Measurements from ENCODE around the gene HGD.

HGD gene

DNA sequence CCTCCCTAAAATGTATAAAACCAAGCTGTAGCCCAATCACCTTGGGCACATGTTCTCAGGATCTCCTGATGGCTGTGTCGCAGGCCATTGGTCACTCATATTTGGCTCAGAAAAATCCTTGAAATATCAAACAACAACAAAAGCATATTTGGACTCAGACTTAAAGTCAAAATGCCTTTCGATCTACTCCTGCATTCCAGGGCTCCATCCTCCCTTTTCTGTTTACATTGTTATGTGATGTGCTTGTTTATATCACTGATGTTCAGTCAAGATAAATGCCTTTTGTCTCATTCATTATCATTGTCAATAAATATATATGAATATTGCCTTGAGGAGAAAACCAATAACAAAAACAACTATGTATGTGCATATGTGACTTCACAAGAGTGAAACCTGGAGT lies 31.7 kb downstream of the HGD start:
- no peak overlapping the region for H3K4me3 ChIP-seq (ENCODE audit: low read length)
- TF ChIP-seq, protein P1, sequence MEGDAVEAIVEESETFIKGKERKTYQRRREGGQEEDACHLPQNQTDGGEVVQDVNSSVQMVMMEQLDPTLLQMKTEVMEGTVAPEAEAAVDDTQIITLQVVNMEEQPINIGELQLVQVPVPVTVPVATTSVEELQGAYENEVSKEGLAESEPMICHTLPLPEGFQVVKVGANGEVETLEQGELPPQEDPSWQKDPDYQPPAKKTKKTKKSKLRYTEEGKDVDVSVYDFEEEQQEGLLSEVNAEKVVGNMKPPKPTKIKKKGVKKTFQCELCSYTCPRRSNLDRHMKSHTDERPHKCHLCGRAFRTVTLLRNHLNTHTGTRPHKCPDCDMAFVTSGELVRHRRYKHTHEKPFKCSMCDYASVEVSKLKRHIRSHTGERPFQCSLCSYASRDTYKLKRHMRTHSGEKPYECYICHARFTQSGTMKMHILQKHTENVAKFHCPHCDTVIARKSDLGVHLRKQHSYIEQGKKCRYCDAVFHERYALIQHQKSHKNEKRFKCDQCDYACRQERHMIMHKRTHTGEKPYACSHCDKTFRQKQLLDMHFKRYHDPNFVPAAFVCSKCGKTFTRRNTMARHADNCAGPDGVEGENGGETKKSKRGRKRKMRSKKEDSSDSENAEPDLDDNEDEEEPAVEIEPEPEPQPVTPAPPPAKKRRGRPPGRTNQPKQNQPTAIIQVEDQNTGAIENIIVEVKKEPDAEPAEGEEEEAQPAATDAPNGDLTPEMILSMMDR (IDR thresholded peaks at IDR 0.05; ENCODE audit: insufficient read depth, low read depth, low read length, missing control alignments) = no peak
- DNase-seq (ENCODE audit: low read depth) = no peak

DNA sequence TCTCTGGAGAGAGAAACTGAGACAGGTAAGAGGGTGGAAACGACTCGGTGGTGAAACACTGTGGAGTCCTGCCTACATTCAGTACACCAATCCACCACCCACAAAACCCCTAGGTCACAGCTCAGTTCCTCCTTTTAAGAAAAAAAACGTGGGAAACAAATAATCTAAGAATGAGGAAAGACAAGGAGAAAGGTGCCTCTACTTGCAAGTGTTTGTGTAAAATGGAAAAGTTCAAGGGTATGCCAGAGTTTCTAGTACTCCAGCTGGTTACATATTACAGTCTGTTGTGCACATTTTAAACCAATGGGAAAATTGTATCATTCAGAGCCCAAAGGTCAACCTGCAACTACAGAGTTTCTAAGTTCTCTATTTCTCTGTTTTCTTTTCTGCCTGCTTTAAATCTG lies 32.2 kb downstream of the HGD start:
- TF ChIP-seq, protein P1 (IDR thresholded peaks at IDR 0.05; ENCODE audit: insufficient read depth, low read depth, low read length, missing control alignments) = no peak
- DNase-seq (ENCODE audit: low read depth) = no peak
- H3K4me3 ChIP-seq (ENCODE audit: low read length) = no peak overlapping the region

DNA sequence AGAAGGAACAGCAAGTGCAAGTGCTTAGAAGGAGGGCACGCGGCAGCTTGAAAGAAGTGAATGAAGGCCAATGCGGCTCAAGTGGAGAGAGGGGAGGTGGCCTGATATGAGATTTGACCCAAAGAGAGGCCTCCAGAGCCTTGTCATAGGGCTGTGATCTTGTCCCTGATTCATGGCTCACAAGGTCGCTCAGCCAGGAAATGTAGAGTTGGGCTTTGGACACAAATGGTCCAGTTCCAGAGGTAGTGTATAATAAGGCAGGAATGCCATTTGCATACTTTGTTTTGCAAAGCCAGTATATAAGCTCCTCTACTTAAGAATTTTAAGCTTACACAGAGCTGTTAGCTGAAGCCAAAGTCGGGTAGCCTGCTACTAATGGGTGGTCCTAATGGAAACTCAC lies 33.7 kb downstream of the HGD start:
- no peak for DNase-seq (ENCODE audit: low read depth)
- no peak overlapping the region for H3K4me3 ChIP-seq (ENCODE audit: low read length)
- TF ChIP-seq, protein P1 (IDR thresholded peaks at IDR 0.05; ENCODE audit: insufficient read depth, low read depth, low read length, missing control alignments) = no peak

DNA sequence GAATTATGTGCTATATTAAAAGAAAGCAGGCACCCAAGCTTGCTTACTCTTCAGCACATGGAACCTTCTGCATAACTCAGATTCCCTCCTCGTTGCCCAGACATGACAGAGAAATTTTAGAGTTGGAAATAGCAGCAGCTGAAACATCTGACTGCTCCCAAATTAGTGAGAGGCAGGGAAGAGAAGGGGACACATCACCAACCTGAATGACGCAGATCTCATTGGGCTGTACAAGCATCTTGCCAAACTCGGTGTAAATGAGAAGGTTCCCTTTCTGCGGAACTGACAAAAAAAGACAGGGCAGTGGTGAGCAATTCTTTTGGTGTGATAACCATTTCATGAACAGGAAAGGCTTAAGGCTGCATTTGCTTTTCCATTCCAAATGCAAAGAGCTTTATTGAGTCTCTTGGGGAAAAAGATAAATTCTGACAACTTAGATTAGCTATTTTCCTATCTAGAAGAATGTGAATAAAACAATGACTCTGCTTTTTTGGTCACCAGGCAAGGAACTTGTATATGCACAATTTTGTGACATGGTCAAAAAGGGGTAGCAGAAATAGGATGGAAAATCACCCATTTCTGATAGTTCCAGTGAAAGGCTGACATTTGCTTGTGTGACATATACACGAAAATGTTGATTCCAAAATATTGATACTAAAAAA lies 35.1 kb downstream of the HGD start:
- no peak for DNase-seq (ENCODE audit: low read depth)
- H3K4me3 ChIP-seq (ENCODE audit: low read length) = no peak overlapping the region
- TF ChIP-seq, protein P1 (IDR thresholded peaks at IDR 0.05; ENCODE audit: insufficient read depth, low read depth, low read length, missing control alignments) = no peak

DNA sequence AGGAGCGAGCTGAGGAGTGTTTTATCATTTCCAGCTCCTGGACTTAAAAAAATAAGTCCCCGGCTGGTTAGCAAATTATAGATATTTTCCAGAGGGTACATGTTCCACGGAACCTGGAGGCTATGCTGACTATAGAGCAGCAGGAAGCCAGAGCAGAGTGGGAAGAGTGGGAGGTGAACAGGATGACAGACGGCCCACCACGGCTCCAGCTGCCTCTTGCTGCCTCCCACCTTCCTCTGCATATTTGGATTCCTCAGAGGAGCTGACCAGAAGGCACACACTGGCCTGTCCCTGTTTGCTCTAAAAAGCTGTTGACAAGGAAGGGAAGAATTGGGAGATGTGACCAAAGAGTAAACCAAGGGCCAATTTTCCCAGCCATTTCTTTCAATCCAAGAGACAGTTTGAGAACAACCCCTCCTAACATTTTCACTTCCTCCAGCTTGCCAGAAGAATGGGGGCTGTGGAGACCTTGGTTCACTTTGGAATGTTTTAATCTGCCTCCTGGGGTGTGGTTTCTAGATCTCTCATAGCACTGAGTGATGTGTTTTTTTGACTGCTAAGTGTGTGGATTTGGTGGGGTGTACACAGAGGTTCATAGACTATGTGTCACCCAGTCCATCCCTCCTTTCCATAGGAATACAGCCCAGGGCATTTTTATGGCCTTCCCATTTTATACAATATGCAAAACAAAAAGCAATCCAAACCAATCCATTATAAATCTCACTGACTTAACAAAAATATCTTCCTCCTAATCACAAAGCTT lies 36.8 kb downstream of the HGD start:
- DNase-seq (ENCODE audit: low read depth) = no peak
- TF ChIP-seq, protein P1 (IDR thresholded peaks at IDR 0.05; ENCODE audit: insufficient read depth, low read depth, low read length, missing control alignments) = no peak
- H3K4me3 ChIP-seq (ENCODE audit: low read length) = no peak overlapping the region

DNA sequence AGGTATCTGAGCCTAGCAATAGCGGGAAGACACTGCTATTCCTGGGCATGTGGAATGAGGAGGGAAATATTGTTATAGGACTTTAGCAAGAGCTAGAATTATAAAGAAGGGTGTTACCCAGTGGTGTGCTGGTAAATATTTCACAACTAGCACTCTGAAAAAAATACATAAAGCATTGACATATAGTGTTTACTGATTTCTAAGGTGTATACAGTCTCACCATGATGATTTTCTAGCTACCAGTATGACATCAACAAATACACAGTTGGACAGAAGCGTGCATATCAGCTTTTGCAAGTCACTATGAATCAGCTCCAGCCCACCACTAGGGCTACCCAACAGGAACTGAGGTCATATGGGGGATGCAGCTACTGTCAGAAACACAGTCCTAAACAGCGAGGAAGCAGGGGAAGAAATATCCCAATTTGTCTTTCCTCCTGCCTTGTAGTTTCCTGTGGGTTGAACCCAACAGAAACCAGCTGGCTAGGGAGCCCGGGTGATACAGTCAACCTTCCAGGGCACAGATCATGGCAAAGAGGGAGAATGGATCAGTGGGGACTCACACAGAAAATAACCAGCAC lies 39.6 kb downstream of the HGD start:
- no peak for DNase-seq (ENCODE audit: low read depth)
- no peak overlapping the region for H3K4me3 ChIP-seq (ENCODE audit: low read length)
- TF ChIP-seq, protein P1 (IDR thresholded peaks at IDR 0.05; ENCODE audit: insufficient read depth, low read depth, low read length, missing control alignments) = no peak

All from epithelial cell of esophagus (primary cell).